ENCODE data around the gene KRTAP9-7.
A peak's percentile ranks its signal among the peaks of the same experiment; 100 is the strongest.

The KRTAP9-7 gene

GRCh38 chr17:41322094-41322902 lies 46.8 kb downstream of the KRTAP9-7 start:
- no peak for DNase-seq (ENCODE audit: low read depth, low spot score)

- DNase-seq (ENCODE audit: low read depth, low spot score) = peak; percentile 79
These were observed 47.7 kb downstream of the KRTAP9-7 start for GRCh38 chr17:41322903-41323895.

- DNase-seq (ENCODE audit: low read depth, low spot score) = peak; percentile 46
These were observed 48.9 kb downstream of the KRTAP9-7 start for GRCh38 chr17:41324180-41325075.

GRCh38 chr17:41325126-41325525 lies 49.6 kb downstream of the KRTAP9-7 start:
- DNase-seq (ENCODE audit: low read depth, low spot score) = no peak

- no peak for DNase-seq (ENCODE audit: low read depth, low spot score)
These were observed 50.1 kb downstream of the KRTAP9-7 start for GRCh38 chr17:41325611-41326010.

Data from ELF-1 (cell line).